HG03571 (cell line): ENCODE data around the gene NANOS1.

Experiments used
- ATAC-seq: cut with Tn5 transposase; IDR thresholded peaks from one replicate; pipeline ENCODE4 v1.9.1; 2021; ENCODE audit not compliant: unreplicated experiment

NANOS1 gene, protein sequence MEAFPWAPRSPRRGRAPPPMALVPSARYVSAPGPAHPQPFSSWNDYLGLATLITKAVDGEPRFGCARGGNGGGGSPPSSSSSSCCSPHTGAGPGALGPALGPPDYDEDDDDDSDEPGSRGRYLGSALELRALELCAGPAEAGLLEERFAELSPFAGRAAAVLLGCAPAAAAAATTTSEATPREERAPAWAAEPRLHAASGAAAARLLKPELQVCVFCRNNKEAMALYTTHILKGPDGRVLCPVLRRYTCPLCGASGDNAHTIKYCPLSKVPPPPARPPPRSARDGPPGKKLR

GRCh38 chr10:119029613-119030420, at the start of gene NANOS1:
TSS of gene NANOS1 (plus strand) at chr10:119029714. CDS start at chr10:119029802, 88 bp downstream.
- ATAC-seq = peak; percentile 14

DNA sequence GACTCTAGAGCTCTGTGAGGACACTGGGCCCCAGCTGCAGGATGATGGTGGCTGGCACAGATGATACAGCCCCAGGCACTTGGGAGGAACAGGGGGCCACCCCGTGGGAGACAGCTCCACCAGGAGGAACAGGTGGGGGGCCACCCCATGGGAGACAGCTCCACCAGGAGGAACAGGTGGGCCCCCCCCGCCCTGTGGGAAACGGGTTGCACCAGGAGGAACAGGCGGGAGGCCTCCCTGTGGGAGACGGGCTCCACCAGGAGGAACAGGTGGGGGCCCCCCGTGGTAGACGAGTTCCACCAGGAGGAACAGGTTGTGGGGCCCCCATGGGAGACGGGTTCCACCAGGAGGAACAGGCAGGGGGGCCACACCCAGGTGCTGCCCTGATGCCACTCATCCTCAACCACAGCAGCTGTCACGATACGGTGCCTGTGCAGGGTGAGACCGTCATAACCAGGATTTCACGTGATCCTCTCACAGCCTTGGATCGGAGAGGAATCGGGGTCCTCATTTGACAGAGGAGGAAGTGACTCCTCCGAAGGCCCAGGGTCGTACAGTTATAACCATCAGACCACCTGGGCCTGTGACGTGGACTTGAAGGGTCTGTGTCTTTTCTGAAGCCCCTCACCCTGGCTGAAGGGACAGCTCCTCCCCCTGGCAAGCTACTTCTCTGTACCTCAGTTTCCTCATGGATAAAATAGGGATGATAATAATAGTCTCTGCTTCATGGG, 49.2 kb upstream of the NANOS1 start:
- ATAC-seq = no peak

DNA sequence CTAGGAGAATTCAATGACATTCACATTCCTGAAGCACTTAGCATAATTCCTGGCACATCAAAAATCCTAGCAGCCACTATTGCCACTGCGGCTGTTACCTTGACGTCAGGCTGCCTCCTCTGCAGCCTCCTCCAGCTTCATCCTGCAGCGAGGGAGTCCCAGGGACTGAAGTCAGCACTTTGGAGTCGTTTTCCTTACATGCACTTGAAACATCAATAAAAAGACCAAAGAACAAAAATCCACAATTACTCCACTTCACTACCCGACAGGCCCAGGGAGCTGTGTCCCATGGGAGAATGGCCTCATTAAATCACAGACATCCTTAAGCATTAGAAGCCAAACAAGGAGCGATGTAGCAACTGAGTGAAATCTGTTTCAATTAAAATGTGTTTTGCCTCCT, 48.6 kb upstream of the NANOS1 start:
- ATAC-seq = no peak

- no peak for ATAC-seq
These were observed 47.6 kb upstream of the NANOS1 start for GRCh38 chr10:118981946-118982345.

GRCh38 chr10:118982366-118982765, 47.1 kb upstream of the NANOS1 start:
- ATAC-seq = no peak

GRCh38 chr10:118983263-118983662, 46.3 kb upstream of the NANOS1 start:
- ATAC-seq = no peak

DNA sequence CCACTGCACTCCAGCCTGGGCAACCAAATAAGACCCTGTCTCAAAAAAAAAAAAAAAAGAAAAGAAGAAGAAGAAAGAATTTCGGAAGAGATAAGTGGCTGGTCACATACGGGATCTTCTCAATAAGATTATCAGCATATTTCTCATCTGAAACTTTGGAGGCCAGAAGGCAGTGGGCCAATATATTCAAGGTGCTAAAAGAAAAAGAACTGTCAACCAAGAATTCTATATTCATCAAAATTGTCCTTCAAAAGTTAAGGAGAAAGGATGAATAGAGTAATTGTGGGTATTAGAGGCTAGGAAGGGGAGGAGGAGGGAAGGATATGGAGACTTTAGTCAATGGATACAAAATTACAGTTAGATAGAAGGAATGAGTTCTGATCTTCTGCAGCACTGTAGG, 43.9 kb upstream of the NANOS1 start:
- ATAC-seq = no peak

GRCh38 chr10:118986815-118987790, 42.4 kb upstream of the NANOS1 start:
- peak; percentile 72 for ATAC-seq

DNA sequence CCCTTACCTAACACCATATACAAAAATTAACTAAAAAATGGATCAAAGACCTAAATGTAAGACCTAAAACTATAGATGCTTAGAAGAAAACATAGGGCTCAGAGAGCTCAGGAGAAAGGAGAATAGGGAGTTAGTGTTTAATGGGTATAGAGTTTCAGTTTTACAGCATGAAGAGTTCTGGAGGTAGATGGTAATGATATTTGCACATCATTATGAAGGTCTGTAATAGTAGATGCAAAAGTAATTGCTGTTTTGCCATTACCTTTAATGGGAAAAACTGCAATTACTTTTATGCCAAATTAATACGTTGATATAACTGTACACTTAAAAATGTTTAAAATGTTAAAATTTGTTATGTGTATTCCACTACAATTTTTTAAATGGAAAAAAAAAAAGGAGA, 39.2 kb upstream of the NANOS1 start:
- ATAC-seq = no peak

DNA sequence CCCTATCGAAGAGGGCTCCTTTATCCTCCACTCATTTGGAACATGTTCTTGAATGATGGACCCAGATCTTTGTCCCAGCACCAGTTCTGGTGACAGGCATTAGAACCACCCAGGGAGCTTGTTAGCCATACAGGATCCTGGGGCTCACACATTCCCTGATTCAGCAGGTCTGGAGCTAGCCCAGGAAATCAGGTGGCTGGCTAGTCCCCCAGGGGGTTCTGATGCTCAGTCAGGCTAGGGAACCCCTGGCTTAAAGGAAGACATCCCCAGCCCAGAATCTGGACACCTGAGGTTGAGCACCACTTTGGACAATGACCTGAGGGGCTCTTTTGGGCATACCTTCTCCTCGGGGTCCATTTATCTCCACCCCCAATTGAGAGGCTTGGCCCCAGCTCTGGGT, 37.0 kb upstream of the NANOS1 start:
- ATAC-seq = no peak

DNA sequence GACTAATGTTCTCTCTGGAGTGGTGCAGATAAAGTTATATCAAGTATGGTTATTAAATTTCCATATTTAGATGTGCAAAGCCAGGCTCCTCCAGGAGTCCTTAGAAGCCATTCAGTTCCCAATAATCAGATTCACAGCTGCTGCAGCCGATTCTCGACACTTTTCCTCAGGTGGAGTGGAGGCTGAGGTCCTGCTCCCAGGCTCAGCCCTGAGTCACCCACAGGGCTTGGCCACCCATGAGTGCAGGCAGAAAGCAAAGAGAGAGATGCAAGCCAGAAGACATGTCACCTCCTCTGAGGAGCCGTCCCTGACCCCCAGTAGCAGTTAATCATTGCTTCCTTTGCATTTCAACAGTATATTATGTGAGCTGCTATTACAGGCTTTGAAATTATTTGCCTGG, 36.3 kb upstream of the NANOS1 start:
- no peak for ATAC-seq

DNA sequence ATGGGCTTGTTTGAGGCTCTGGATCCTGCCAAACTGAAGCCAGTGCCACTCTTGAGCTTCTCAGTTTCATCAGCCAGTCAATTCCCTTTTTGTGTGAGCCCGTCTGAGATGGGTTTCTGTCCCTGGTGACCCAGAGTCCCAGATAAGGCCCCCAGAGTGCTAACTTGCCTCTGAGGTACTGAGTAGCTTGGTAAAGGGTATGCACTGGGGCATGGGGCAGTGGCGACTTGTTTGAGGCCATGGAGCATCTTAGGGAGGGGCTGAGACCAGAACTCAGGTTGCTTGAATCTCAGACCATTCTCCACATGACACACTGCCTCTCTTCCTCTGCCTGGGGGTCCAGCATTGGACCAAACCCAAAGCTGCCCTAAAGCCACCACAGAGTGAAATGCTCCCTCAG, 35.2 kb upstream of the NANOS1 start:
- no peak for ATAC-seq

- no peak for ATAC-seq
These were observed 33.8 kb upstream of the NANOS1 start for GRCh38 chr10:118995739-118996138.

GRCh38 chr10:118997379-118997778, 32.1 kb upstream of the NANOS1 start:
- no peak for ATAC-seq

GRCh38 chr10:118998183-118998582, 31.3 kb upstream of the NANOS1 start:
- no peak for ATAC-seq

GRCh38 chr10:119001717-119002500, 27.6 kb upstream of the NANOS1 start:
- ATAC-seq = no peak

GRCh38 chr10:119003572-119004289, 25.8 kb upstream of the NANOS1 start:
- no peak for ATAC-seq

- no peak for ATAC-seq
These were observed 24.0 kb upstream of the NANOS1 start for GRCh38 chr10:119005362-119006043.
